H1 (cell line): Measurements from ENCODE around the gene CGNL1. TPM values are rescaled to one million over a fixed set of nuclear protein-coding genes. Genes with fewer than 3 reads are reported as not detected.

Experiments
- CBX5 ChIP-seq: fragments of 300-800, 300-1000 bp; sonication (generic); IDR thresholded peaks from 2 replicates; pipeline ENCODE4 v1.7.1; 2016; ENCODE audit warnings: antibody characterized with exemption, low read length, low read depth
- CTBP2 ChIP-seq: IDR thresholded peaks from 2 replicates; pipeline ENCODE4 v1.7.0; 2011; ENCODE audit warnings: borderline replicate concordance, mild to moderate bottlenecking, moderate library complexity, mixed read lengths, low read length; ENCODE audit not compliant: insufficient read depth, insufficient read length
- RFX5 ChIP-seq: IDR thresholded peaks from 2 replicates; pipeline ENCODE4 v1.6.1; 2011; ENCODE audit warnings: low read depth, low read length, improper control_type of control experiment, borderline replicate concordance
- SIN3A ChIP-seq, 2 experiments: IDR thresholded peaks in 1 of 2; conservative IDR thresholded peaks in 1 of 2; 2 replicates each; pipeline ENCODE4 v1.6.1; 2011 to 2012; ENCODE audit warnings: low read length in 2 of 2, improper control_type of control experiment in 1 of 2, low read depth in 1 of 2, mild to moderate bottlenecking in 1 of 2
- SRF ChIP-seq: IDR thresholded peaks from 2 replicates; pipeline ENCODE4 v1.6.1; 2011; ENCODE audit warnings: mild to moderate bottlenecking, low read depth, low read length, moderate library complexity
- polyA plus RNA-seq, 7 experiments: library from polyadenylated mRNA; depleted of rRNA in 3 of 7; stranded (reverse) in 5 of 7; unstranded in 2 of 7; fragments of >200 nt in 5 of 7; fragments of 200-250 nt in 2 of 7; gene quantifications; 1 replicate in 5 of 7; 2 replicates in 1 of 7; 4 replicates in 1 of 7; pipeline versions ENCODE4 v1.2.1 to v1.2.3, GENCODE V29; 2011 to 2013; ENCODE audit warnings: missing spikeins in 2 of 7, mixed read lengths in 2 of 7
- total RNA-seq: library from RNA; stranded (reverse); fragmentation: NEBNext Ultra II Directional; extraction: Animal tissue kit (Norgen Biotek cat#: 25700); gene quantifications from 2 replicates; pipeline ENCODE4 v1.2.1, GENCODE V29; 2021

The CGNL1 gene
- total and polyA plus RNA-seq, 2 of the 8 experiments (the other 6 are each of a cell fraction or from before 2014, with no cell fraction given), result 21.8 to 75.6 TPM

DNA sequence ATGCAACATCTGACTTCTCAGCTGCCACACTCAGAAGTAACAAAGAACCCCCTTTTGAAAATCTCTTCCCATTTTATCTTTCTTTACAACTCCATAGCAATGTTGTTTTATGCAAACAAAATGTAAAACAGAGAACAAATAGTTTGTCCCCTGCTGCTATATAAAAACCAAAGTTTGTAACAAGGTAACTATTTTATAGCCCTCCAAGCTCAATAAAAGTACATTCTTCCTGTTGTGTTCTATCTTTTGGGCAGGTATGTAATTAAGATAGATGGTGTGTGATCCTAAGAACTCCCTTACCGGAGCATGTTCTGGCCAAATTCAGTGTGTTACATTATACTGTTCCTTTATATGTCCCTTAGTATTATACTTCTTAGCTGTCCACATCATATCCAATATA, 12.6 kb upstream of the CGNL1 start (continued):
- no peak for TF ChIP-seq CTBP2
- TF ChIP-seq CBX5, result no peak
- TF ChIP-seq SIN3A (conservative IDR thresholded peaks at IDR 0.05 in 1 of 2, IDR thresholded peaks at IDR 0.05 in 1 of 2; ENCODE audit: low read depth in 1 of 2, low read length in 2 of 2), result no peak
- TF ChIP-seq SRF, result no peak
- TF ChIP-seq RFX5, result no peak
- TF ChIP-seq, all 59 proteins: peak for 0
